Prostate gland (tissue), 2 donors: Measurements from ENCODE around the gene TAF11L11.
"Not testable (repeated sequence)": the region's sequence is repeated elsewhere in the genome, so short reads cannot be mapped to it uniquely, and the experiment has no call there.

Source experiments
- CTCF ChIP-seq, 4 experiments: fragments of 200-600 bp in 2 of 4; fragments of 450-650 bp in 2 of 4; sonication (generic) in 2 of 4; IDR thresholded peaks; 1 replicate in 3 of 4; 2 replicates in 1 of 4; pipeline ENCODE4 v1.5.1; 2016 to 2019; ENCODE audit warnings: antibody characterized with exemption in 4 of 4, mild to moderate bottlenecking in 2 of 4, moderate library complexity in 2 of 4
- POLR2A ChIP-seq: fragments of 450-650 bp; IDR thresholded peaks from one replicate; pipeline ENCODE4 v1.6.1; 2016; ENCODE audit warnings: antibody characterized with exemption, mild to moderate bottlenecking
- POLR2AphosphoS5 ChIP-seq: sonication (generic); formaldehyde crosslinking; IDR thresholded peaks from one replicate; pipeline ENCODE4 v1.6.1; 2017; ENCODE audit warnings: antibody characterized with exemption

DNA sequence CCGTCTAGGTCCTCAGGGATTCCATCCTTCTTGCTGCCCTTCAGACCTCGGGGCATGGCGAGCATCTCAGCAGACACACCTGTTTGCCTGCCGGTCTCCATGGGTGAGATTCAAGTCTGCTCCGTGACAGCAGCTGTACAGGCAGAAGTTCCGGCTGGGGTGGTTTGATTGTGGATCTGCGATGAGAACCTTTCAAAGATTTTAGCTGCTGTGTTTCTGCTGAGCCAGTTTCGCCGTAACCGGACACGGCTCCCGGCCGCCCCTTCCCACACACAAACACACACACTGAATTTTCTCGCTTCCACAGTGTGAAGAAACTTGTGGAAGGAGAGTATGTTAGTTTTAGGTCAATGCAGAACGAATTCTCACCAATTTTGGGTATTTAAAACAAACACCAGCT, 6.3 kb upstream of the TAF11L11 start, which contains the start of gene TAF11L10:
- not testable (repeated sequence) for TF ChIP-seq CTCF (IDR thresholded peaks at IDR 0.05); POLR2A; POLR2AphosphoS5
